ENCODE results near the gene CHAD.
"Not testable (repeated sequence)": the region's sequence is repeated elsewhere in the genome, so short reads cannot be mapped to it uniquely, and the experiment has no call there.

Gene CHAD

DNA sequence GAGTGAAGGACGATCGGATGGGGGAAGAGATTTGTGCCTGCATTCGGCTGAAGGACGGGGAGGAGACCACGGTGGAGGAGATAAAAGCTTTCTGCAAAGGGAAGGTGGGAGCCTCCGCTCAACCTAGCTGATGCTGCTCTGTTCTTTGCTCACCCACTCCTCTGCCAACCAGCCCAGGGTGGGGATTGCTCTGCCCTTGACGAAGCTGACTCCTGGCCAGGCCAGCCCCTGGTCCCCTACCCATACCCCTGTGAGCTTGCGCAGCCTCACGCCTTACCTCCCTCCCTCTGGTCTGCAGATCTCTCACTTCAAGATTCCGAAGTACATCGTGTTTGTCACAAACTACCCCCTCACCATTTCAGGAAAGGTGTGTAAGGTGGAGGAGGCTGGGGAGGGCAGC lies 5.2 kb upstream of the CHAD start:
- DNase-seq (ENCODE audit: low read depth) = no peak

GRCh38 chr17:50472761-50473161 lies 4.1 kb upstream of the CHAD start:
- DNase-seq (ENCODE audit: low read depth) = not testable (repeated sequence)

GRCh38 chr17:50472286-50472685 lies 3.6 kb upstream of the CHAD start:
- no peak for DNase-seq (ENCODE audit: low read depth)

DNA sequence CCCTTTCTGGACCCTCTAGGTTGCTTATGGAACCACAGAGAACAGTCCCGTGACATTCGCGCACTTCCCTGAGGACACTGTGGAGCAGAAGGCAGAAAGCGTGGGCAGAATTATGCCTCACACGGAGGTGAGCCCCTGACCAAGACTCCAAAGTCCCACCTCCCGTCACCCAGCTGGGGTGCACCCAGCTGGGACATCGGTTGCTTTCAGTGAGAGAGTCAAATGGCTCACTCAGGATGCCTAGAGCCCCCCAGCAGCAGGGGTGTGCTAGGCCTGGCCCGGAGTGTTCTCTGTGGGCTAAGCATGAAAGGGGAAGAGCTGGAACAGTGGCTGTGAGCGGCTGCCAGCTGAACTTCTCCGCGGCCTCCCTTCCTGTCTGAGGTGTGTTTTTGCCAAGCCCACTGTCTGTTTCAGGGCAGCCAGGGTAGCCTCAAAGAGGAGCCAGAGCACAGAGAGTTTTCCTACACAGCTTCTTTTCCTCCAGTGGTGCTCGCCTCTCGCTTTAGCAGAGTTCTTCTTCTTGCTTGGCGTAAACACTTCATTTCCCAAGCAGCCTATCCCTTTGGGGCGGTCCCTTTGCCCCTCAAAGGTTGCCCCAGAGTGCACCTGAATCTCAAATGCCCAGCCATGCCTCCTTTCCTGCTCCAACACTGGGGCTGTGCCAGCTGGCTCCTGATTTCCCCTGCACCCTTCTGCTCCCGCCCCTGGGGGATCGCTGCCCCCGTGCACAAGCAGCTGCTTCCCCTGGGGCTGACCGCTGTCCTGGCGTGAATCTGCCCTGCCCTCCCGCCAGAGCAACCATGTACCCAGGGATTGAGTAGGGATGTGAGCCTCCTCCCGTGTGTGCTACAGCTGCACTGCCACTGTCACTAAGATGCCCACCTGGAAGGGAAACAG lies 2.6 kb upstream of the CHAD start:
- no peak for DNase-seq (ENCODE audit: low read depth)

GRCh38 chr17:50470426-50470825 lies 1.7 kb upstream of the CHAD start:
- no peak for DNase-seq (ENCODE audit: low read depth)

DNA sequence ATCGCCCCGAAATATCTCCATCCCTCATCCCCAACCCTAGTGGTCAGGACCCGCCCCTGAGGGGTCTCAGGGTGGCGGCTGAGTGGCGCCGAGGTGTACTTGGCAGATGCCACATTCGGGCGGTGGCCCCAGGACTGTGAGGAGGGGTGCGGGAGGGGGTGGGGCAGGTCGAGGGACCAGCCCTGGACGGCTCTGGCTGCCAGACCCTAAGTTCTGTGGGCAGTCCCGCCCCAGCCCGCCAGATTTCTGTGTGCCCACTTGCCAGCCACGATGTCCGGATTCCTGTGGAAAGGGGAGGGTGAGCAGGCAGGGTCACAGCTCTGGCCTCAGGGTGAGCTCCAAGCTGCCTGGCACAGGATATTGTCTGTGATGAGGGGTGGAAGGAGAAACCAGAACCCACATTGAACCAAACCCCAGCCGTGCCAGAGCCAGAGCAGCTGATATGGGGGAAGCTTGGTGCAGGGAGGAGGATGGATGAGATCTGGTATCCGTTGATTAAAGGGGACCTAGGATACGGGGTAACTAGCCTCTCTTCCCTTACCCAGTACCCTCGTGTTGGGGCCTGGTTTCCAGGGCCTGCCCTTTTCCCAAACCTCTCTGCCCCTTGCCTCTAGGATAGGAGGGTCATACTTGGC lies 1.1 kb upstream of the CHAD start:
- DNase-seq (ENCODE audit: low read depth) = no peak

DNA sequence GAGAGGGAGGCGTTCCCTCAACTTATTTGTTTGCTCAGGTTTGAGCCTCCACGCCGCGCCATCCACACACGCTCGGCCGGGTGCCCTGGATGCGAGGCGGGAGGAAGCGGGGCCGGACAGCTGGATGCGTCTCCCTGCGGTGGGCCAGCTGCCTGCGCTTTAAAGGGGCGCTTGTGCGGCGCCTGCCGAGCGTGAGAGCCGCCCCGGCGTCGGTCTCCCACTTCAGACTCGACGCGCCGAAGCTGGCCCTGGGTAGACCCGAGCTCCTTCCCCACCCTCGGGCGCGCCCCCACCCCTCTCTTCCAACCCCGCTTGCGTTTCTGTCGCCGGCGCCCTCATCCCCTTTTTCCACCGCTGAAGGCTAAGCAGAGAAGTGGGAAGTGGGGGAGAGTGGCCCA lies 527 bp upstream of the CHAD start:
- DNase-seq (ENCODE audit: low read depth) = no peak

DNA sequence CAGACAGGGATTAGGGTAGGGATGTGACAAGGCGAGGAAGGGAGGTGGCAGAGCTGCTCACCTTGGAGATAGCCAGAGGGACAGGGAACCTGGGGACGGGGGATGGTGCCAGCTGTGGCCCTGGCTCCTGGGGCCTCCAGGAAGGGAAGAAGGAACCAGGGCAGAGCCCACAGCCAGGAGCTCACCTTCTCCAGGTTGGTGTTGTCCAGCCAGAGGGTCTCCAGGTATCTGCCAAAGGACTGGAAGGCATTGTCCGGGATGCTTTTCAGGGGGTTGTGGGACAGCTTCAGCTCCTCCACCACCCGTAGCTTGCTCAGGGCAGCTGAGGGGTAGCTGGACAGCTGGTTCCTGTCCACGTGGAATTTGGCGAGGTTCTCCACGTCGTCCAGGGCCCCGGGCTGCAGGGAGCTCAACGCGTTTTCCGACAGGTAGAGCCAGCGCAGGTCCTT lies 801 bp downstream of the CHAD start:
- no peak for DNase-seq (ENCODE audit: low read depth)

- DNase-seq (ENCODE audit: low read depth) = no peak
Measured at GRCh38 chr17:50467114-50467854, 1.4 kb downstream of the CHAD start.

- DNase-seq (ENCODE audit: low read depth) = no peak
Measured at GRCh38 chr17:50466371-50467113, 2.1 kb downstream of the CHAD start.

- no peak for DNase-seq (ENCODE audit: low read depth)
Measured at GRCh38 chr17:50465635-50466034, 3.0 kb downstream of the CHAD start.

DNA sequence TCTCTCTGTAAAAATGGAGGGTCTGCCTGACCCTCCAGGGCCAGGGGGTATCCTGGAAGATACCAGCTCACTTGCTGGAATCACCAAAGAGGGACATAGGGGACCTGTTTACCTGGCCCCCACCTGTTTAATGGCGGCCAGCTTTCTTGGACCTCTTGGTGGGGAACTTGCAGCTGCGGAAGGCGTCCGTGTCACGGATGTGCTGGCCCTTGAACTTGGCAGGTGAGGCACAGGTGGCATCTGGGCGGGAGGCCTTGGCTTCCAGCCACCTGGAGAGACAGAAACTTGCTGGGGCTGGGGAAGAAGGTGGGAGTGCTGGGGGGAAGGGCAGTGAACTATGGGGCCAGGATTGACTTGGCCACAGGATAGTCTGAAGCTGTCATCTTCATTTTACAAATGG lies 3.5 kb downstream of the CHAD start:
- no peak for DNase-seq (ENCODE audit: low read depth)

DNA sequence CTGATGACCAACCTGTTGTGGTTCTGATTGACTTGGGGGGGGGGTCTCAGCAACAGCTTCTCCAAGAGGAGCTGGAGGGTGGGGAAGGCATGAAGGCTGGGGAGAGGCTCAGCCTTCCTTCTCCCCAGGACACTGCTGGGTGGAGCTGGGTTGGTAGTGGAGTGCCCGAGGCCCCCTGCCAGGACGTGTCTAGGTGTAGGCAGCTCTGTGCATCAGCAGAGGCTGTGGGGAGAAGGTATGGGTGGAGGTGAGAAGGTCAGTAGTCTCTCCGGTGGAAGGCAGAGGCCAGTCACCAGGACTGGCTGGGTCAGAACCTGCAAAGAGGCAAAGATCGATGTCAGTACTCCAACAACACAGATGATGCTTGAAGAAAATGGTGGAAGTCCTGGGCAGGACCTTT lies 3.9 kb downstream of the CHAD start:
- DNase-seq (ENCODE audit: low read depth) = no peak

GRCh38 chr17:50464121-50464520 lies 4.6 kb downstream of the CHAD start:
- DNase-seq (ENCODE audit: low read depth) = no peak

DNA sequence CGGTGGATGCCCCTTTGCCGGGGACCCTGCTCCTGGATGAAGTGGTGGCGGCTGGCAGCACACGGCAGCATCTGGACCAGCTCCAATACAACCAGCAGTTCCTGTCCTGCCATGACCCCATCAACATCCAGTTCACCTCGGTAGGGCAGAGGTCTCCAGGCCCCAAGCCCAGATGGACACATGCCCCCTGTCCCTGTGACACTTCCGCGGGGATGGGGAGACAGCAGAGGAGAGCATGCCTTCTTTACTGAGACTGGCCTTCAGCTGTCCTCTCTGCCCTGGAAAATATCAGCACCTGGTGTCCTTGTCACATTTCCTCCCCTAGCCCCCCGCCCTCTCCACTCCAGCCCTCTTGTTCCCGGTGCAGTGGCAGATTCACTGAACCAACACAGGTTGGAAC lies 6.2 kb downstream of the CHAD start:
- DNase-seq (ENCODE audit: low read depth) = no peak

DNA sequence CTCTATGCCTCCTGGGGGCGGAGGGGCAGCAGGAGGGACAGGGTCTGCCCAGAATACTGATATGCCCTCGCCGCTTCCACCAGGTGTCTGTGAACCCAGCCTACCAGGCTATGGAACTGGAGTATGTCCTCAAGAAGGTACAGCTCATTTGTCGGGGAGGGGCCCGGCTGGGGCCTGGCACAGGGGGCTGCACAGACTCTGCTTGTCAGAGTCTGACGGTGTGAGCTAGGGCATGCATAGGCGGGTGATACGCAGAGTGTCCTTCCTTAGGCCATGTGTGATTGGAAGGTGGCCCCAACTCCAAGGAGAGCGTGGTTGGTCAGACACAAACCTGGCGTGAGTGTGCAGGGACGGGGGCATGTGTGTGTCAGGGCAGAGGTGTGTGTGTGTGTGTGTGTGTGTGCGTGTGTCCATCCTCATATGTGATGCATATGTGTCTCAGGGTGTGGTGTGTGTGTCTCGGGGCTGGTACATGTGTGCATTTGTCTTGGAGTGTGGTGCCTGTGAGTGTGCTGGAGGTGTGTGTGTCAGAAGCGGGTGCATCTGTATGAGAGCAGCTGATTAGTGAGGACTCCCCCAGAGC lies 7.0 kb downstream of the CHAD start:
- DNase-seq (ENCODE audit: low read depth) = no peak

DNA sequence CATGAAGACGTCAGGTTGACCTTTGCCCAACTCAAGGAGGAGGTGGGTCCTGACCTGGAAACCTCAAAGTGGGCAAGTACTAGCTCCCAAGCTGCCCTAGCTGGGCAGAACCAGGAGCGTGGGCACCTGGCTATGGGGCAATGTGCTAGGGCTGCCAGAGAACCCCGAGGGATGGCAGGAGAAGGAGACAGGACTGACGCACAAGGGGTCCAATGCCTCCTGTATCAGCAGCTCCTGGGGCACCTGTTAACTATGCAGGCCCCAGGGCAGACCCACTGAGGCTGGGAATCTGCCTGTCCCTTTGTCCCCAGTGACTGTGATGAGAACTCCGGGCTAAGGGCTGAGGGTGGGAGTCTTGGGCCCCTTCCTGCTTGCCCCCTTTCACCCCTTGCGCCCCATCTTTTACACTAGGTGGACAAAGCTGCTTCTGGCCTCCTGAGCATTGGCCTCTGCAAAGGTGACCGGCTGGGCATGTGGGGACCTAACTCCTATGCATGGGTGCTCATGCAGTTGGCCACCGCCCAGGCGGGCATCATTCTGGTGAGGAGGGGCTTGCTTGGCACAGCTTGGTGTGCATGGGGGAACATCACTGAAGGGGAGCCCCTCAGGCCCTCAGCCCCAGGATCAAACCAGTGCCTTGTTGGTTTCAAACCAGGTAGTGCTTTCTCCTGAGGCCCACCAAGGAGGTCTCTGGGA lies 7.7 kb downstream of the CHAD start:
- DNase-seq (ENCODE audit: low read depth) = no peak

DNA sequence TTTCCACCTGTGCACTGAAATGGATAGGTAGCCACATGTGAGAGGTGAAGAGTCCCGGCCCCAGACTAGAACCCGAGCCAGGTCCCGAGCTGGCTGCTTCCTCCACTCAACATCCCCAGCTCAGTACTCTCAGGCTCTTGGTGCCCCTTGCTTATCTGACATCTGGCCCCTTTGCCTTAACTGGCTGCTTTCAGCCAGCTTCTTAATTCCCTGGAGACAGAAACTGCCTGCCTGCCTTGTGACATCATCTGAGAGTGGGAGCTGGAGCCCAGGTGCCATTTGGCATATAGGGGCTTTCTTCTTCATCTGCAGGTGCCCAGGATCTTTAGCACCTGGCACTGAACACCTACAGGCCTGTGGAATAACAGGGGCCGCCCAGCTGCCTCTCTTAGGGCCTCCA lies 8.9 kb downstream of the CHAD start:
- no peak for DNase-seq (ENCODE audit: low read depth)

GRCh38 chr17:50458701-50459676 lies 9.7 kb downstream of the CHAD start:
- DNase-seq (ENCODE audit: low read depth) = no peak

DNA sequence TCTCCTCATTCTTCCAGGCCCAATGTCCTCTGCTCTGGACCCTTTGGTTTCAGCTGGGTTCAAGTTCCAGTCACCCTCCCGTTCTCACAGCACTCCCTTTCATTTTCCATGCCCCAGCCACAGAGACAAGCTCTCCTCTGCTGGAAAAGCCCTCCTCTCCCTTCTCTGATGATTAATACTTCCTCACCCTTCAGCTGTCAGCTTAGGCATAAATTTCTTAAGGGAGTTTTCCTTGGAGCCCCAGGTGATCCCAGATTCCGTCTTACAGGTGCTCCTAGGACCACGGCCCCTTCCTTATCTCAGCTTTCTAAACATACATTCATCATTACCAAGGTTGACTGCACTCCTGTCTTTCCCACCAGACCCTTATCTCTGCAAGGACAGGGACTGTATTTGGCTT lies 10.4 kb downstream of the CHAD start:
- no peak for DNase-seq (ENCODE audit: low read depth)
